K562 (cell line): ENCODE measurements around the gene FBXO10. TPM values are rescaled to one million over a fixed set of nuclear protein-coding genes. Genes with fewer than 3 reads are reported as not detected.
A peak's percentile ranks its signal among the peaks of the same experiment; 100 is the strongest.

Experiments
- HES1 ChIP-seq: fragments of 450-650 bp; IDR thresholded peaks from 2 replicates; pipeline ENCODE4 v1.6.1; 2016; ENCODE audit warnings: low read depth, mild to moderate bottlenecking, moderate library complexity
- RFX5 ChIP-seq: IDR thresholded peaks from 2 replicates; pipeline ENCODE4 v1.6.1; 2011; ENCODE audit warnings: low read depth, mild to moderate bottlenecking, improper control_type of control experiment, low read length
- TCF7 ChIP-seq: sonication (generic); IDR thresholded peaks from 2 replicates; pipeline ENCODE4 v1.6.1; 2016; ENCODE audit warnings: antibody characterized with exemption, borderline replicate concordance
- ZNF23 ChIP-seq: fragments of 250-450 bp; sonication (Bioruptor Pico); IDR thresholded peaks from 2 replicates; pipeline ENCODE4 v1.4.0; 2020; ENCODE audit warnings: mild to moderate bottlenecking
- ZNF449 ChIP-seq: fragments of 250-450 bp; sonication (Bioruptor Pico); IDR thresholded peaks from 2 replicates; pipeline ENCODE4 v1.8.0; 2022; ENCODE audit warnings: moderate library complexity, mild to moderate bottlenecking, inconsistent platforms
- ZNF740 ChIP-seq, 3 experiments: fragments of 200-800 bp in 1 of 3; sonication (Bioruptor generic) in 1 of 3; sonication (generic) in 1 of 3; formaldehyde crosslinking in 1 of 3; IDR thresholded peaks; 2 replicates each; pipeline versions ENCODE4 v1.6.1 to v1.8.0; 2016 to 2022; ENCODE audit warnings: mild to moderate bottlenecking in 2 of 3, missing compliant biosample characterization in 2 of 3, missing genetic modification characterization in 2 of 3, missing genetic modification reagents in 1 of 3
- polyA plus RNA-seq, 8 experiments: library from polyadenylated mRNA; depleted of rRNA in 4 of 8; stranded (reverse) in 5 of 8; unstranded in 3 of 8; fragments of >200 nt; fragmentation: Nextera tagmentation in 2 of 8; fragmentation: Illumina TruSeq in 1 of 8; extraction: Ambion mirVana in 2 of 8; extraction: Trizol in 1 of 8; gene quantifications; 2 replicates each; pipeline versions ENCODE4 v1.2.1 to v1.2.3, GENCODE V29; 2011 to 2014; ENCODE audit warnings: inconsistent platforms in 1 of 8, missing spikeins in 1 of 8
- total RNA-seq, 7 experiments: library from RNA; depleted of rRNA in 6 of 7; stranded (reverse); fragments of >200 nt in 6 of 7; fragmentation: Illumina TruSeq in 2 of 7; extraction: Trizol in 2 of 7; gene quantifications; 2 replicates each; pipeline versions ENCODE4 v1.2.1 to v1.2.3, GENCODE V29; 2011 to 2021; ENCODE audit warnings: low replicate concordance in 1 of 7
- TF ChIP-seq, protein P1 (sequence below), 2 experiments: fragments of 450-650 bp in 1 of 2; sonication (generic) in 1 of 2; formaldehyde crosslinking in 1 of 2; IDR thresholded peaks; 2 replicates each; pipeline versions ENCODE4 v1.7.1 to v1.9.0; 2016 to 2022; ENCODE audit warnings: inconsistent platforms in 1 of 2, mild to moderate bottlenecking in 1 of 2, missing genetic modification reagents in 1 of 2
- TF ChIP-seq, protein P2 (sequence below): sonication (generic); formaldehyde crosslinking; IDR thresholded peaks from 2 replicates; pipeline ENCODE4 v1.8.0; 2023; ENCODE audit warnings: mild to moderate bottlenecking, missing genetic modification reagents

Gene FBXO10
- total and polyA plus RNA-seq, 9 of the 15 experiments (the other 6 are each of a cell fraction or from before 2014, with no cell fraction given): 0.84 to 9.9 (median 6.0) TPM

DNA sequence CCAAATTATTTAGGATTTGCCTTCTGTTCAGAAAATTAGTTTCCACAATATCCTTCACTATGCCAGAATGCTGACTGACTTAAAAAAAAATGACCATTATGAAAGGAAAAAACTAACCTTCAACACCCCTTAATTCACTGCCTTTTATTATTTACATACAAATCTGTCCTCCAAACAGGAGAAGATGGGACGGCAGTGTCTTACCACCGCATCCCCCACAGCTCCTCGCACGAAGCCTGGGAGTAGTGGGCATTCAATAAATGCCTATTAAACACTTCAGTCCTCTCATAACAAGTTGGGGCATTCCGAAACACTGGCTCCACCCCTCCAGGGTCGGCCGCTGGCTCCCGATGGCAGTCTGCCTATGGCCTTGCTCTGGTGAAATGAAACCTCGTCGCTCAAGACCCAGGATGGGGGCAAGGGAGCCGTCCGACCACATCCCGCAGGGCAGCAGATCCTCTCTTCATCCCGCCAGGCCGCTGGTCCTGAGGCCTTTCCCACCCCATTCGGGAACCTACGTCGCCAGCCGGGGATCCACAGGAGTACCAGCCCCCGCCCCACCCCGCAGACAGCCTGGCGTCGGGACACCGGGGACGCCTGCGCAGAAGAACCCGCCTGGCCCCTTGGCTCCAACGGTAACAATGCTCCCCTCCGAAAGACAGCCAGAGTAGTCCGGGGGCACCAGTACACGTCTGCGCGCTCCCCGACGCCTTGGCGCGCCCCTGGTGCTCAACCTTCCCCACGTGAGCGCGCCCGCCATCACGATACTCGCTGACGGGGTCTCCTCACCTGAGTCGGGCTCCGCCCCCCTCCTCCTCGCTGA lies 111.5 kb downstream of the FBXO10 start (continued):
- TF ChIP-seq ZNF449 (CRISPR knock-in tag): no peak
- TF ChIP-seq HES1: no peak
- 0 out of 2 replicates have a peak, but pooled peaks have one; percentile 21 for TF ChIP-seq ZNF740 (CRISPR knock-in tag; IDR thresholded peaks at IDR 0.05)
- no peak for TF ChIP-seq ZNF740 (tag; IDR thresholded peaks at IDR 0.05)
- TF ChIP-seq ZNF23: no peak
- TF ChIP-seq TCF7: no peak
- TF ChIP-seq, protein P1, sequence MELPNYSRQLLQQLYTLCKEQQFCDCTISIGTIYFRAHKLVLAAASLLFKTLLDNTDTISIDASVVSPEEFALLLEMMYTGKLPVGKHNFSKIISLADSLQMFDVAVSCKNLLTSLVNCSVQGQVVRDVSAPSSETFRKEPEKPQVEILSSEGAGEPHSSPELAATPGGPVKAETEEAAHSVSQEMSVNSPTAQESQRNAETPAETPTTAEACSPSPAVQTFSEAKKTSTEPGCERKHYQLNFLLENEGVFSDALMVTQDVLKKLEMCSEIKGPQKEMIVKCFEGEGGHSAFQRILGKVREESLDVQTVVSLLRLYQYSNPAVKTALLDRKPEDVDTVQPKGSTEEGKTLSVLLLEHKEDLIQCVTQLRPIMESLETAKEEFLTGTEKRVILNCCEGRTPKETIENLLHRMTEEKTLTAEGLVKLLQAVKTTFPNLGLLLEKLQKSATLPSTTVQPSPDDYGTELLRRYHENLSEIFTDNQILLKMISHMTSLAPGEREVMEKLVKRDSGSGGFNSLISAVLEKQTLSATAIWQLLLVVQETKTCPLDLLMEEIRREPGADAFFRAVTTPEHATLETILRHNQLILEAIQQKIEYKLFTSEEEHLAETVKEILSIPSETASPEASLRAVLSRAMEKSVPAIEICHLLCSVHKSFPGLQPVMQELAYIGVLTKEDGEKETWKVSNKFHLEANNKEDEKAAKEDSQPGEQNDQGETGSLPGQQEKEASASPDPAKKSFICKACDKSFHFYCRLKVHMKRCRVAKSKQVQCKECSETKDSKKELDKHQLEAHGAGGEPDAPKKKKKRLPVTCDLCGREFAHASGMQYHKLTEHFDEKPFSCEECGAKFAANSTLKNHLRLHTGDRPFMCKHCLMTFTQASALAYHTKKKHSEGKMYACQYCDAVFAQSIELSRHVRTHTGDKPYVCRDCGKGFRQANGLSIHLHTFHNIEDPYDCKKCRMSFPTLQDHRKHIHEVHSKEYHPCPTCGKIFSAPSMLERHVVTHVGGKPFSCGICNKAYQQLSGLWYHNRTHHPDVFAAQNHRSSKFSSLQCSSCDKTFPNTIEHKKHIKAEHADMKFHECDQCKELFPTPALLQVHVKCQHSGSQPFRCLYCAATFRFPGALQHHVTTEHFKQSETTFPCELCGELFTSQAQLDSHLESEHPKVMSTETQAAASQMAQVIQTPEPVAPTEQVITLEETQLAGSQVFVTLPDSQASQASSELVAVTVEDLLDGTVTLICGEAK (IDR thresholded peaks at IDR 0.05): 0 out of 2 replicates have a peak, but pooled peaks have one; percentile 27
- TF ChIP-seq, protein P1 (CRISPR knock-in tag; IDR thresholded peaks at IDR 0.05): no peak
- no peak for TF ChIP-seq RFX5
- TF ChIP-seq, protein P2, sequence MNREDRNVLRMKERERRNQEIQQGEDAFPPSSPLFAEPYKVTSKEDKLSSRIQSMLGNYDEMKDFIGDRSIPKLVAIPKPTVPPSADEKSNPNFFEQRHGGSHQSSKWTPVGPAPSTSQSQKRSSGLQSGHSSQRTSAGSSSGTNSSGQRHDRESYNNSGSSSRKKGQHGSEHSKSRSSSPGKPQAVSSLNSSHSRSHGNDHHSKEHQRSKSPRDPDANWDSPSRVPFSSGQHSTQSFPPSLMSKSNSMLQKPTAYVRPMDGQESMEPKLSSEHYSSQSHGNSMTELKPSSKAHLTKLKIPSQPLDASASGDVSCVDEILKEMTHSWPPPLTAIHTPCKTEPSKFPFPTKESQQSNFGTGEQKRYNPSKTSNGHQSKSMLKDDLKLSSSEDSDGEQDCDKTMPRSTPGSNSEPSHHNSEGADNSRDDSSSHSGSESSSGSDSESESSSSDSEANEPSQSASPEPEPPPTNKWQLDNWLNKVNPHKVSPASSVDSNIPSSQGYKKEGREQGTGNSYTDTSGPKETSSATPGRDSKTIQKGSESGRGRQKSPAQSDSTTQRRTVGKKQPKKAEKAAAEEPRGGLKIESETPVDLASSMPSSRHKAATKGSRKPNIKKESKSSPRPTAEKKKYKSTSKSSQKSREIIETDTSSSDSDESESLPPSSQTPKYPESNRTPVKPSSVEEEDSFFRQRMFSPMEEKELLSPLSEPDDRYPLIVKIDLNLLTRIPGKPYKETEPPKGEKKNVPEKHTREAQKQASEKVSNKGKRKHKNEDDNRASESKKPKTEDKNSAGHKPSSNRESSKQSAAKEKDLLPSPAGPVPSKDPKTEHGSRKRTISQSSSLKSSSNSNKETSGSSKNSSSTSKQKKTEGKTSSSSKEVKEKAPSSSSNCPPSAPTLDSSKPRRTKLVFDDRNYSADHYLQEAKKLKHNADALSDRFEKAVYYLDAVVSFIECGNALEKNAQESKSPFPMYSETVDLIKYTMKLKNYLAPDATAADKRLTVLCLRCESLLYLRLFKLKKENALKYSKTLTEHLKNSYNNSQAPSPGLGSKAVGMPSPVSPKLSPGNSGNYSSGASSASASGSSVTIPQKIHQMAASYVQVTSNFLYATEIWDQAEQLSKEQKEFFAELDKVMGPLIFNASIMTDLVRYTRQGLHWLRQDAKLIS: peak; percentile 85
